ENCODE measurements around the gene ZBTB20. TPM values are rescaled to one million over a fixed set of nuclear protein-coding genes. Genes with fewer than 3 reads are reported as not detected.

Gene ZBTB20
- total and polyA plus RNA-seq, 2 donors (not counting 1 experiment from before 2014, with no cell fraction given), result 4.0 to 123 TPM

GRCh38 chr3:114310695-114311094, 836.4 kb downstream of the ZBTB20 start:
- Mint-ChIP-seq H3K27me3 (no peaks in the 10 kb centered on the region), H3K27ac (peak overlapping the region; percentile 22), H3K4me1 (peaks cover 34% of the 10 kb centered on the region), H3K9me3 (ENCODE audit: insufficient read depth) (no peaks in the 10 kb centered on the region), H3K4me3 (no peak overlapping the region)
- Histone ChIP-seq H3K4me1 (ENCODE audit: control insufficient read depth in 2 of 2, insufficient read depth in 2 of 2, low read length in 2 of 2) (peaks cover 22 to 27% of the 10 kb centered on the region in 2 donors), H3K27ac (ENCODE audit: low read length in 2 of 2) (no peak overlapping the region), H3K79me2 (ENCODE audit: control insufficient read depth, insufficient read depth, low read length) (no peaks in the 10 kb centered on the region), H3K27me3 (replicated peaks in 1 of 4; ENCODE audit: control extremely low read depth in 1 of 4, control insufficient read depth in 3 of 4, insufficient read depth in 4 of 4, low read length in 3 of 4) (no peaks in the 10 kb centered on the region), H3K9ac (ENCODE audit: low read length) (no peak overlapping the region), H3K4me3 (ENCODE audit: control extremely low read depth in 1 of 5, extremely low read depth in 1 of 5, insufficient read depth in 1 of 5, low read depth in 2 of 5, low read length in 4 of 5) (no peak overlapping the region), H3K4me2 (replicated peaks; ENCODE audit: low read depth, low read length, poor library complexity, severe bottlenecking) (no peak overlapping the region), H3K36me3 (replicated peaks in 1 of 2; ENCODE audit: control extremely low read depth in 1 of 2, control insufficient read depth in 1 of 2, extremely low read depth in 1 of 2, insufficient read depth in 2 of 2, low read length in 1 of 2) (no peaks in the 10 kb centered on the region), H2AFZ (ENCODE audit: insufficient read depth, low read depth, low read length, poor library complexity, severe bottlenecking) (no peak overlapping the region), H4K20me1 (ENCODE audit: control insufficient read depth, insufficient read depth, low read length, poor library complexity, severe bottlenecking) (no peaks in the 10 kb centered on the region), H3K9me3 (ENCODE audit: control extremely low read depth in 1 of 3, control insufficient read depth in 2 of 3, insufficient read depth in 1 of 3, low read length in 2 of 3) (no peaks in the 10 kb centered on the region)
- TF ChIP-seq EZH2 (IDR thresholded peaks at IDR 0.05; ENCODE audit: borderline replicate concordance, insufficient read depth, low read depth, low read length, poor library complexity, severe bottlenecking), result no peak
- no peak for TF ChIP-seq CTCF (IDR thresholded peaks at IDR 0.05)
- DNase-seq, result no peak
- no CpG with 5 or more reads among the region's 2 CpGs for WGBS (ENCODE audit: insufficient coverage)
- POLR2A ChIA-PET, result interaction anchor here (0.6 kb wide), 1 partner anchor 92 kb away, joined by 3 read pairs; no protein-coding TSS in a partner anchor
- no peak for ATAC-seq (ENCODE audit: low read depth)
- CTCF ChIA-PET, result interaction anchor here (0.7 to 4.9 kb wide), 4 partner anchors 13 to 158 kb away, joined by 3 to 31 read pairs (median 4); no protein-coding TSS in a partner anchor
- intact Hi-C loops (cut with micrococcal nuclease), result no loop called here

GRCh38 chr3:114308830-114309229, 838.3 kb downstream of the ZBTB20 start:
- H2AFZ ChIP-seq (ENCODE audit: insufficient read depth, low read depth, low read length, poor library complexity, severe bottlenecking), result peak overlapping the region; percentile 45
- no peaks in the 10 kb centered on the region for H3K9me3 ChIP-seq (ENCODE audit: control extremely low read depth in 1 of 3, control insufficient read depth in 2 of 3, insufficient read depth in 1 of 3, low read length in 2 of 3)
- no peak overlapping the region for H3K4me3 ChIP-seq (ENCODE audit: control extremely low read depth in 1 of 5, extremely low read depth in 1 of 5, insufficient read depth in 1 of 5, low read depth in 2 of 5, low read length in 4 of 5)
- H3K4me1 ChIP-seq (ENCODE audit: control insufficient read depth in 2 of 2, insufficient read depth in 2 of 2, low read length in 2 of 2), result peaks cover 22 to 27% of the 10 kb centered on the region in 2 donors
- no peaks in the 10 kb centered on the region for H3K79me2 ChIP-seq (ENCODE audit: control insufficient read depth, insufficient read depth, low read length)
- H3K27me3 ChIP-seq (replicated peaks in 1 of 4; ENCODE audit: control extremely low read depth in 1 of 4, control insufficient read depth in 3 of 4, insufficient read depth in 4 of 4, low read length in 3 of 4), result no peaks in the 10 kb centered on the region
- H3K9me3 Mint-ChIP-seq (ENCODE audit: insufficient read depth), result no peaks in the 10 kb centered on the region
- WGBS (ENCODE audit: insufficient coverage), result 43% methylated on average over 3 of the region's 5 CpGs
- H4K20me1 ChIP-seq (ENCODE audit: control insufficient read depth, insufficient read depth, low read length, poor library complexity, severe bottlenecking), result no peaks in the 10 kb centered on the region
- TF ChIP-seq CTCF (IDR thresholded peaks at IDR 0.05), result no peak
- no peak for TF ChIP-seq EZH2 (IDR thresholded peaks at IDR 0.05; ENCODE audit: borderline replicate concordance, insufficient read depth, low read depth, low read length, poor library complexity, severe bottlenecking)
- ChIA-PET POLR2A (no interaction called here), CTCF (interaction anchor here (4.9 kb wide), 1 partner anchor 18 kb away, joined by 31 read pairs; no protein-coding TSS in a partner anchor)
- H3K27ac ChIP-seq (ENCODE audit: low read length in 2 of 2), result peak overlapping the region; percentile 74 to 82
- H3K36me3 ChIP-seq (replicated peaks in 1 of 2; ENCODE audit: control extremely low read depth in 1 of 2, control insufficient read depth in 1 of 2, extremely low read depth in 1 of 2, insufficient read depth in 2 of 2, low read length in 1 of 2), result no peaks in the 10 kb centered on the region
- no peaks in the 10 kb centered on the region for H3K27me3 Mint-ChIP-seq
- DNase-seq (peak; percentile 69), ATAC-seq (ENCODE audit: low read depth) (peak; percentile 84)
- H3K4me1 Mint-ChIP-seq, result peaks cover 34% of the 10 kb centered on the region
- H3K4me3 Mint-ChIP-seq, result peak overlapping the region; percentile 77
- peak overlapping the region; percentile 27 for H3K9ac ChIP-seq (ENCODE audit: low read length)
- H3K4me2 ChIP-seq (replicated peaks; ENCODE audit: low read depth, low read length, poor library complexity, severe bottlenecking), result peak overlapping the region; percentile 54
- peak overlapping the region; percentile 94 for H3K27ac Mint-ChIP-seq
- intact Hi-C loops (cut with micrococcal nuclease), result loop anchor here (1.0 kb wide), 1 partner anchor 9 kb away; no protein-coding TSS in a partner anchor

Data from B cell (primary cell).